ENCODE measurements around the gene GRM7.

DNA sequence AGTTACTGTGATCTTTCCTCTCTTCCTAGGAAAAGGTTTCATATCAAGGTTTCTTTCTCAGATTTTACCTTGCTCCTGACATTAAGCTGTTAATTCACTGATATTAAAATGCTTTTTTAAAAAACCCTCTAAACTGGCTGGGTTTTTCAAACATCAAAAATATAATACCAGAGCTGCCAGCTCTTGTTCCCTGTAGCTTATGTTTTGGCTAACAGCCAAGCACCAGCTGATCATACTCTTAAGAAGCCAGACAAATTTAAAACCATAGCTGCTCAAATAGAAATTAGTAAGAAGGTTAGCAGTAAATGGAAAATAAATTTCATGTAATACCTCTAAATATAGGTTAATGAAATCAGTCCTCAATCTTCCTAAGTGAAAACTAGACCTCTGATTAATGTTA, 657.5 kb downstream of the GRM7 start:
- TF ChIP-seq, protein P1, sequence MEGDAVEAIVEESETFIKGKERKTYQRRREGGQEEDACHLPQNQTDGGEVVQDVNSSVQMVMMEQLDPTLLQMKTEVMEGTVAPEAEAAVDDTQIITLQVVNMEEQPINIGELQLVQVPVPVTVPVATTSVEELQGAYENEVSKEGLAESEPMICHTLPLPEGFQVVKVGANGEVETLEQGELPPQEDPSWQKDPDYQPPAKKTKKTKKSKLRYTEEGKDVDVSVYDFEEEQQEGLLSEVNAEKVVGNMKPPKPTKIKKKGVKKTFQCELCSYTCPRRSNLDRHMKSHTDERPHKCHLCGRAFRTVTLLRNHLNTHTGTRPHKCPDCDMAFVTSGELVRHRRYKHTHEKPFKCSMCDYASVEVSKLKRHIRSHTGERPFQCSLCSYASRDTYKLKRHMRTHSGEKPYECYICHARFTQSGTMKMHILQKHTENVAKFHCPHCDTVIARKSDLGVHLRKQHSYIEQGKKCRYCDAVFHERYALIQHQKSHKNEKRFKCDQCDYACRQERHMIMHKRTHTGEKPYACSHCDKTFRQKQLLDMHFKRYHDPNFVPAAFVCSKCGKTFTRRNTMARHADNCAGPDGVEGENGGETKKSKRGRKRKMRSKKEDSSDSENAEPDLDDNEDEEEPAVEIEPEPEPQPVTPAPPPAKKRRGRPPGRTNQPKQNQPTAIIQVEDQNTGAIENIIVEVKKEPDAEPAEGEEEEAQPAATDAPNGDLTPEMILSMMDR (IDR thresholded peaks at IDR 0.05 in 2 of 3, conservative IDR thresholded peaks at IDR 0.05 in 1 of 3; ENCODE audit: borderline replicate concordance in 1 of 3, insufficient read depth in 1 of 3, low read depth in 2 of 3, low read length in 2 of 3), result no peak
- TF ChIP-seq EZH2 (IDR thresholded peaks at IDR 0.05) (no peak), JUND (IDR thresholded peaks at IDR 0.05) (no peak), SIN3A (IDR thresholded peaks at IDR 0.05; ENCODE audit: low read depth) (no peak), ELF1 (IDR thresholded peaks at IDR 0.05; ENCODE audit: borderline replicate concordance, low read depth) (no peak), POLR2A (IDR thresholded peaks at IDR 0.05; ENCODE audit: borderline replicate concordance, extremely low read depth, insufficient read depth, insufficient read length) (no peak), ZFX (IDR thresholded peaks at IDR 0.05) (no peak), EGR1 (IDR thresholded peaks at IDR 0.05; ENCODE audit: low read depth) (no peak), EZH2phosphoT487 (IDR thresholded peaks at IDR 0.05; ENCODE audit: borderline replicate concordance) (no peak), YY1 (IDR thresholded peaks at IDR 0.05; ENCODE audit: extremely low read depth, insufficient replicate concordance, low read depth, low read length) (no peak)
- TF ChIP-seq, protein P2, sequence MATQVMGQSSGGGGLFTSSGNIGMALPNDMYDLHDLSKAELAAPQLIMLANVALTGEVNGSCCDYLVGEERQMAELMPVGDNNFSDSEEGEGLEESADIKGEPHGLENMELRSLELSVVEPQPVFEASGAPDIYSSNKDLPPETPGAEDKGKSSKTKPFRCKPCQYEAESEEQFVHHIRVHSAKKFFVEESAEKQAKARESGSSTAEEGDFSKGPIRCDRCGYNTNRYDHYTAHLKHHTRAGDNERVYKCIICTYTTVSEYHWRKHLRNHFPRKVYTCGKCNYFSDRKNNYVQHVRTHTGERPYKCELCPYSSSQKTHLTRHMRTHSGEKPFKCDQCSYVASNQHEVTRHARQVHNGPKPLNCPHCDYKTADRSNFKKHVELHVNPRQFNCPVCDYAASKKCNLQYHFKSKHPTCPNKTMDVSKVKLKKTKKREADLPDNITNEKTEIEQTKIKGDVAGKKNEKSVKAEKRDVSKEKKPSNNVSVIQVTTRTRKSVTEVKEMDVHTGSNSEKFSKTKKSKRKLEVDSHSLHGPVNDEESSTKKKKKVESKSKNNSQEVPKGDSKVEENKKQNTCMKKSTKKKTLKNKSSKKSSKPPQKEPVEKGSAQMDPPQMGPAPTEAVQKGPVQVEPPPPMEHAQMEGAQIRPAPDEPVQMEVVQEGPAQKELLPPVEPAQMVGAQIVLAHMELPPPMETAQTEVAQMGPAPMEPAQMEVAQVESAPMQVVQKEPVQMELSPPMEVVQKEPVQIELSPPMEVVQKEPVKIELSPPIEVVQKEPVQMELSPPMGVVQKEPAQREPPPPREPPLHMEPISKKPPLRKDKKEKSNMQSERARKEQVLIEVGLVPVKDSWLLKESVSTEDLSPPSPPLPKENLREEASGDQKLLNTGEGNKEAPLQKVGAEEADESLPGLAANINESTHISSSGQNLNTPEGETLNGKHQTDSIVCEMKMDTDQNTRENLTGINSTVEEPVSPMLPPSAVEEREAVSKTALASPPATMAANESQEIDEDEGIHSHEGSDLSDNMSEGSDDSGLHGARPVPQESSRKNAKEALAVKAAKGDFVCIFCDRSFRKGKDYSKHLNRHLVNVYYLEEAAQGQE (IDR thresholded peaks at IDR 0.05; ENCODE audit: low read depth), result no peak
- TF ChIP-seq, protein P3, sequence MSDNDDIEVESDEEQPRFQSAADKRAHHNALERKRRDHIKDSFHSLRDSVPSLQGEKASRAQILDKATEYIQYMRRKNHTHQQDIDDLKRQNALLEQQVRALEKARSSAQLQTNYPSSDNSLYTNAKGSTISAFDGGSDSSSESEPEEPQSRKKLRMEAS (IDR thresholded peaks at IDR 0.05), result no peak
- TF ChIP-seq, protein P4, sequence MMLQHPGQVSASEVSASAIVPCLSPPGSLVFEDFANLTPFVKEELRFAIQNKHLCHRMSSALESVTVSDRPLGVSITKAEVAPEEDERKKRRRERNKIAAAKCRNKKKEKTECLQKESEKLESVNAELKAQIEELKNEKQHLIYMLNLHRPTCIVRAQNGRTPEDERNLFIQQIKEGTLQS (IDR thresholded peaks at IDR 0.05), result no peak
